Measurements from ENCODE around the gene LECT2.

Gene LECT2

GRCh38 chr5:135954899-135955298 lies at the start of gene LECT2:
LECT2 (minus strand) TSS chr5:135954983; CDS start chr5:135954833, 150 bp downstream.
- no peak for DNase-seq

GRCh38 chr5:136004436-136004835 lies 49.7 kb upstream of the LECT2 start:
- no peak for DNase-seq

- no peak for DNase-seq
These were observed 46.7 kb upstream of the LECT2 start for GRCh38 chr5:136001466-136001981.

- DNase-seq, result no peak
These were observed 46.1 kb upstream of the LECT2 start for GRCh38 chr5:136000932-136001331.

- no peak for DNase-seq
These were observed 45.4 kb upstream of the LECT2 start for GRCh38 chr5:136000147-136000546.

- no peak for DNase-seq
These were observed 44.8 kb upstream of the LECT2 start for GRCh38 chr5:135999406-136000139.

- DNase-seq, result no peak
These were observed 44.1 kb upstream of the LECT2 start for GRCh38 chr5:135998889-135999288.

GRCh38 chr5:135997673-135998335 lies 43.0 kb upstream of the LECT2 start:
- no peak for DNase-seq

GRCh38 chr5:135996611-135997010 lies 41.8 kb upstream of the LECT2 start:
- no peak for DNase-seq

GRCh38 chr5:135995976-135996375 lies 41.2 kb upstream of the LECT2 start:
- DNase-seq, result no peak

GRCh38 chr5:135993880-135994636 lies 39.3 kb upstream of the LECT2 start:
- DNase-seq, result no peak

GRCh38 chr5:135993335-135993879 lies 38.6 kb upstream of the LECT2 start:
- DNase-seq, result no peak

GRCh38 chr5:135991429-135991828 lies 36.6 kb upstream of the LECT2 start:
- DNase-seq, result no peak

- DNase-seq, result no peak
These were observed 35.9 kb upstream of the LECT2 start for GRCh38 chr5:135990528-135991255.

- DNase-seq, result no peak
These were observed 34.9 kb upstream of the LECT2 start for GRCh38 chr5:135989686-135990085.

- no peak for DNase-seq
These were observed 33.8 kb upstream of the LECT2 start for GRCh38 chr5:135988546-135988945.

GRCh38 chr5:135986891-135987401 lies 32.2 kb upstream of the LECT2 start:
- no peak for DNase-seq

- DNase-seq, result no peak
These were observed 31.6 kb upstream of the LECT2 start for GRCh38 chr5:135986401-135986800.

GRCh38 chr5:135985951-135986350 lies 31.2 kb upstream of the LECT2 start:
- no peak for DNase-seq

- DNase-seq, result no peak
These were observed 25.8 kb upstream of the LECT2 start for GRCh38 chr5:135980620-135981019.

- no peak for DNase-seq
These were observed 24.7 kb upstream of the LECT2 start for GRCh38 chr5:135979510-135979909.

GRCh38 chr5:135978993-135979392 lies 24.2 kb upstream of the LECT2 start:
- DNase-seq, result no peak

All from cerebellar nuclear complex (tissue), 1 donor.